GM19351 (cell line): ENCODE measurements around the gene PSRC1.

Experiments used
- ATAC-seq: cut with Tn5 transposase; IDR thresholded peaks from one replicate; pipeline ENCODE4 v1.9.1; 2021; ENCODE audit warnings: mild to moderate bottlenecking, moderate library complexity; ENCODE audit not compliant: unreplicated experiment

Gene PSRC1

DNA sequence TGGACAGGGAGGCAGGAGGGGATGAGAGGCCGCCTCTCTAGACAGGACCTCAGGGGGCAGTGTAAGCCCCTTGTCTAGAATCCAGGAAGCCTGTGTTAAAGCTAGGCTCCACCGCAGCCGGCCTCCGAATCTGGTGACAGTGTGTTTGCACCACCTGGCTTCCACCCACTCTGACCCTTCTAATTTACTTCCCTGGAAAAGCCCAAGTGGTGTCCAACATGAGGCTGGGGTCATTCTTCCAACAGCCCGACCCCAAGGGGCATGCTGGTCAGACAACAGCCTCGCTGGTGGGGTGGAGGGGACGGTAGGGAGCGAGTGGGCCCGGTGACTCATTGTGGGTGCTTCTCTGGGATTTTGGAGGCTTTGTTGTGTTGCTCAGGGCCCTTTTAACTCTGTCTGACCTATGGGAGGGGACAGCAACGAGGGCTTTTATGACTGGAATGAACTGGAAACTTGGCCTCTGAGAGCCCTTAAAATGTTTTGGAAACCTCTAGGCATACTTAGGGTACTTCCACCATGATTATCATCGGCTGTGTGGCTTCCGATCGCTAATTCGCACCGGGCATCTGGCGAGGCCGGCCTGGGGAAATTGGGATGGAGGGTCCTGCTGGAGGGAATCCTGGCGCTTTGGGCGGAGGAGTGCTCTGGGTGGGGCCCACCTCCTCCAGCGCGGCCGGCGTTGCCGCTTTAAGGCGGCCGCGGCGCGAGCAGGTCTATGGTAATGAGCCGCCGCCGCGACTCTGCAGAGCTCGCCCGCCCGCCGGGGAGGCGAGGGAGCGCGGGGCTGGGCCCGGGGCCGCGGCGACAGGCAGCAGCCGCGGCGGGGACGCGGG lies 33.9 kb downstream of the PSRC1 start, which contains the start of gene CELSR2:
TSS of gene CELSR2 (plus strand) at position 743 of the 833 bp plus-strand sequence. CDS start 541 bp downstream, outside the sequence.
- peak; percentile 86 for ATAC-seq

DNA sequence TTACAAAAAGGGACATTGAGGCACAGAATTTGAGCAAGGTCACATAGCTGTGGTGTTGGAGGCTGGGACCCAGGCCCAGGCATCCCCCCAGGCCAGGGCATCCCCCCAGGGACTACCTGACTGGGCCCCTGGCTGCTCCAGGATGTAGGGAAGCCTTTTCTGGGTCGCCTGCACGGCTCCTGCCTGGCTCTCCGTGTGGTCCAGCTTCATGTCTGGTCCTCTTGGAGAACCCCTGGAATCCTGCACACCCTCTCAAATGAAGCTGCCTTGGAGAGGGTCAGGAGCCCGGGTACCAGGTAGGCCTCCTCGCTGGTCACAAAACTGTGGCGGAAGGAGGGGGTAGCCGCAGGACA lies 34.5 kb downstream of the PSRC1 start:
- no peak for ATAC-seq

DNA sequence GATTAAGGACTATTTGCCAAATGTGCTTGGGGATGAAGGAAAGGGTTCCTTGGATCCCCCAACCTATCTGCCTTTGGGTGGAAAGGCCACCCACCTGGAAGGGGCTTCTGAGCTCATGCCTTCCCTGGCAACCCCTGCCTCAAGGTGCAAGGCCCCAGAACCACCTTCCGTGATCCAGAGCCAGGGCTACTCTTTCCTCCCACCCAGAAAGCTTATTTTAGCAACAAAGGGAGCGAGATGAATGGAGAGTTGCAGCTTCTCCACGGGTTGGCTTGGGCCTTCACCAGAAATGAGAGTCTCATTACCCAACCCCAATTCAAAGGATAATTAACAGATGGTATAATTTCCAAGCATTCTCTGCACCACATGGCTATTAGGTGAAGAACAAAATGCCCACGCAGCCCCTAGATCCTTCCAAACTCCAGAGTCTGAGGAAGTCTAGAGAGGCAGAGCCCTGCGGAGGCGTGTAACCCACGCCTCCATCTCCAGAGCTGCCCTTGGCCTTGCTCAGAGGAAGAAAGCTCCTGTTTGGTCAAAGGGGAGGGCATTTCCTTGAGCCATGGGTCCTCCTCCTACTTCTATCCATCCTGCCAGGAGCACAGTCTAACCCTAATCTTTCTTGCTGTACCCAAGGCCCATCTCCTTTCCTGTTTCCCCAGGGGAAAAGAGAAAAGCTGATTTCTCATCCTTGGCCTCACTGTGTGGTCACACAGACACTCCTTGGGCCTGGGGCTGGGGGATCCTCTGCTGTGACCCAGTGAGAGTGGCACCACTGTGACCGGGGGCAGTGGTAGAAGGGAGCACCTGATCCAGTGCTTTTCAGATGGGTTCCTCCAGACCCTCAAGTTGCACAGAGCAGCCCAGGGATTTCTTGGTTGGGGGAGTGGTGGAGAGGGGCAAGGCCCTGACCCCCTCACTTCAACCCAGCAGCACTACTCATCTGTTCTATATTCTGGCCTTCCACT lies 35.3 kb downstream of the PSRC1 start:
- no peak for ATAC-seq

DNA sequence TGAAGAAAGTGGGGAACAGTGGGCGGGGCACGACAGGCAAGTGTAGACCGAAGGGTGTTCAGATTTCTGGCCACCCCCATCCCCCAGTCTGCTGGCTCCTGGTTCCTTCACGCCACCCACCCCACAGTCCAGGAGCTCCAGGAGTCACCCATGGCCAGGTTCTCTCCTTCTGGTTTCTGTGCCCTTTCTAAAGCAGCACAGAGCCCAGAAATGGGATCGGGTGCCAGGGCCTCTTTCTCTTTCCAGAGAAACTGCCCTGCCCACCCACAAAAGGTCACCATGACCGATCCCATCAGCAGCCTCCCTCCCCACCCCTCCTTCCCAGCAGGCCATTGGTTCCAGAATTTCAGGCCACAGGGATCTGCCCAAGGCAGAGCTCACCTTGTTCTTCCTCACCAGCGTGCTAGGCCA lies 36.8 kb downstream of the PSRC1 start:
- no peak for ATAC-seq

DNA sequence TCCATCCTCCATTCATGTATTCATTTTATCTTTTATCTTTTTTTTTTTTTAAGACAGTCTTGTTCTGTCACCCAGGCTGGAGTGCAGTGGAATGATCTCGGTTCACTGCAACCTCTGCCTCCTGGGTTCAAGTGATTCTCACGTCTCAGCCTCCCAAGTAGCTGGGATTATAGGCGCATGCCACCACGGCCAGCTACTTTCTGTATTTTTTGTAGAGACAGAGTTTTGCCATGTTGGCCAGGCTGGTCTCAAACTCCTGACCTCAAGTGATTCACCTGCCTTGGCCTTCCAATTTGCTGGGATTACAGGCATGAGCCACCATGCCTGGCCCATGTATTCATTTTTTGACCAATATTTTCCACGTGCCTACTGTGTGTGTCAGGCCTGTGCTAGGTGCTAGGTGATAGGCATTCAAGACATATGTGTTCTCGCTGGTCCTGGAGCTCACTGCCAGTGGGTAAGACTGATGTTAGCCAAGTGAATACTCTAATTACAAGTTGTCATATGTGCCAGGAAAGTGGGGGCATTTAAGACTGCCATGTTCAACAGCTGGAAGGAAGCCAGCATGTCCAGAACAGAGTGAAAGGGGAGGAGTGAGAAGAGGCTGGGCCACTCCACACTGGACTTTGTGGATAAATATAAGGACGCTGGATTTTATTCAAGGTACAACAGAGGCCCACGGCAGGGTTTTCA lies 38.9 kb downstream of the PSRC1 start:
- ATAC-seq, result no peak

DNA sequence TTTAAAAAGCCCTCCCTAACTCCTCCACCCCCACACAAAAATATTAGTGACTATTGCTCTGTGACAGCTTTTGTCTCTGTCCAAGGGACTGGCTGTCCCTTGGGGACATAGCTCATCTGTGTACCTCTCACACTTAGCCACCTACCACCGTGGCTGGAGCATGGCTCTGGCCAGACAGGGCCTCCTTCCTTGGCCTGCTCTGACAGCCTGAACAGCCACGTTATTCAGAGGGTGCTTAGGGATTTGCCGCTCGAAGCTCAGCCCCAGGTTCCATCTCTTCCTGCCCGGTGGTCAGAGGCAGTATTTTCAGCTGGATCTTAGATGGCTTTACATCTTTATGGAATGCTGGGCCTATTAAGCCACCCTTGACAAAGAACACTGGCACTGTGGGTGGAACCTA lies 39.7 kb downstream of the PSRC1 start:
- ATAC-seq, result no peak

DNA sequence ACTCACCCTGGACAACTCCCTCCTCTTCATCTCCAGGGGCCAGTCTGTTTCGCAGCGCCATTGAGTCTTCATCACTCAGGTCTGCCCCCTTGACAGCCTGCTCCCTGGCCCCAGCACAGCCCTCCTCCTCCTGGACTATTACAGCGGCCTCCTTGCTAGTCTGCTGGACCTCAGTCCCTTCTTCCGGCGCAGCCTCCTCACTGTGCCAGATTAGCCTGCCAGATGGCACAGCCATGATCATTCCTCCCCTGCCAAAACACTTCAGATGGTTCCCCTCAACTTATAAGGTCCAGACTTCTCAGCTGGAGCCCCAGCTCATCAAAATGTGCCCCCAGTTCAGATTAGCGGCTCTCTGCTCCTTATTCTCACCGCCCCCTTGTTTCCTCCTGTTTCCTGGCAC lies 40.6 kb downstream of the PSRC1 start:
- no peak for ATAC-seq

DNA sequence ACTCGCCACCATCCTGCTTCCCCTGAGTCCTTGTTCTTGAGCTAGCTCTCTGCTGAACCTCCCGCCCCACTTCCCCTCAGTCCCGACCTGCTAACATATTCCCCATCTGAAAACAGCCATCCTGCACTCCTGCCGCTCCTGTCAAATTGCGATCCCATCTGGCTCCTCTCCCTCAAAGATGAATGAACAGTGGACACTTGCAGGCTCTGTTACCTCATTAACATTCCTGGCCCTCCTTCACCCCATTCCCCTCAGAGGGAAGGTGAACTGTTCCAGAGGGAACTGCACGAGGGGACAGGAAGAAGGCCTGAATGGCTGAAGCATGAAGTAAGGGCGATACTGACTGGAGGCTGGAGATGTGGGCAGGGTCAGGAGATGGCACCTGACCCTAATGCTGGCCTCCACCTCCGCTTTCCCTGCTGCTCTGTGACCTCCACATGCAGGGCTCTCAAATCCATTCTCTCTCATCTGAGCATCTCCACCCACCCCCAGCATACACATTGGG lies 41.1 kb downstream of the PSRC1 start:
- no peak for ATAC-seq

DNA sequence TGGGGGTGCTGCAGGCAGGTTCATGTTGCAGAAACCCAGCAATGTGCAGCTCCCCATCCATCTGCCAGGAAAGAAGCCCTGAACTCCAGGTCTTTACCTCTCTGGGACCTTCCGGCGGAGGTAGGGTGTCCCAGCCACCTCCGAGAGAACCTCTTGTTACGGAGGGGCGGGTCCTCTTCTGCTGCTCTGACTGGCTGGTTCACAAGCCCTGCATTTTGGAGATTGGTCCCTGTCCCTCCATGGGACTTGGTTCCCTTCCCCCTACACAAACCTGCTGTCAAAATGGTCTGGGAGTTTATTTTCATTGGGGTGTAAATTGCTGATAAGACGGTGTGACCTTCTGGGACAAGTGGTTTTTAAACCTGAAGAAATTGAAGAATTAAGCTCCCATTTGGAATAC lies 41.6 kb downstream of the PSRC1 start:
- ATAC-seq, result no peak

DNA sequence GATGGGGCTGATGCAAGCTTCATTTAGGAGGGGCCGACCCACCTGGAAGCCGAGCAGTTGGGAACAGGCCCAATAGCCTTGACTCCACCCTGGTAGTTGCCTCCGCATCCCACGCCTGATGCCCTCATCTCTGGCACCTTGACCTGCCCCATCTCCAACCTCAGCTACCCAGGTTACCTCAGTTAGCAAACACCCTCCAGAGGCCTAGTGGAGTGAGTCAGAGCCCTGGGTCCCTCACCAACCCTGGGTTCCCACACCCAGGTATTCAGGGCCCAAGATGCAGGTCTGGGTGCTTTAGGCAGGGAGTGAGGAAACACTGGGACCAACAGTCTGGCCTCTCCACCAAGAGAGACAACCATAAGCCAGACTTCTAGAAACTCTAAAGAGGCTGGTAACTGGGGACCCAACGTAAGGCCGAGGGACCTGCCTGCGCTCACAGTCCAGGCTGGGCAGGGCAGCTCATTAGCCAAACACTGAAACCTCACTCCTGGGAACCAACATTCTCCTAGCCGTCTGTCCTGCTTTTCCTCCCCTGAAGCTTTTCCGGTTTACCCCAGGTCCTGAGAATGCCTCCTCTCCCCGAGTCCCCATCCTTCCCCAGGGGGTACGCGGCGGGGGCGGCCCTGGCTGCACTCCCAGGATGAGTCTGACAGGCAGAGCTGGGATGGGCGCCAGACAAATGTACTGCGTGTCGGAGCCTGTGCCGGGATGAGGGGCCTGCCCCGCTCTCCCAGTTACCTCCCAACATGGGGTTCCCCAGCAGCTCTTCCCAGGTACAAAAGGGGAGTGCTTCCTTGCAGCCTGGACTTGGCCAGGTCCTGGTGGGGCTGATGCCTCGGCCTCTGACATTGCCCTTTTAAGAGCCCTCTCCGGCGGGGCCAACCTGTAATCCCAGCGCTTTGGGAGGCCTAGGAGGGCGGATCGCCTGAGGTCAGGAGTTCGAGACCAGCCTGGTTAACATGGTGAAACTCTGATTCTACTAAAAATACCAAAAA lies 42.5 kb downstream of the PSRC1 start:
- no peak for ATAC-seq

DNA sequence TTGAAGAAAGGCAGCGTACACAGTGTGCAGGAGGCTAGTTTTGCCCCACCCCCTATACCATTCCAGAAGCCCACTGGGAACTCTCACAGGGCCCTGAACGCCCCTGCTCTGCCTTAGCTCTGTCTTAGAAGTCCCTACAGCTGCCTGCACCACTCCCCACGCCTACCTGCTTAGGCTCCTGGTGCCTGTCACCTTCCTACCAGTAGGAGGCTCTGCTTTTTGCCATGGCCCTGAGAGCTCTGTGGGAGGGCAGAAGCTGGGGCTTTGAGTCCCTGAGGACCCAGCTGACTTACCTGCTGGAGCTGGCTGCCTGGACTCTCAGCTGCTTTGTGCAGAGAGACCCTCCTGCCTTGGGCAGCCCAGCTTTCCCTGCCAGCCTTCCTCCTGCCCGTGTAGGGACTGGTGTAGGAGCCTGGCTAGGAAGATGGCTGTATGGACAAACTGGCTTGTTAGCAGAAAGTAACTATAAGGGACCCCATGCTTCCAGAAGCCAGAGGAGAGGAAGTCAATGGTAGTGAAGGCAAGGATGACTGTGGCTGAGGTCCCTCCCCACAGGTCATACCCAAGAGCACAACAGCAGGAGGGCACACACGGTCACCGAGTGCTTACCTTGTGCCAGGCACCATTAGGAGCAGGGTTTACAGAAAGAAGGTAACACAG lies 43.4 kb downstream of the PSRC1 start:
- peak; percentile 74 for ATAC-seq

DNA sequence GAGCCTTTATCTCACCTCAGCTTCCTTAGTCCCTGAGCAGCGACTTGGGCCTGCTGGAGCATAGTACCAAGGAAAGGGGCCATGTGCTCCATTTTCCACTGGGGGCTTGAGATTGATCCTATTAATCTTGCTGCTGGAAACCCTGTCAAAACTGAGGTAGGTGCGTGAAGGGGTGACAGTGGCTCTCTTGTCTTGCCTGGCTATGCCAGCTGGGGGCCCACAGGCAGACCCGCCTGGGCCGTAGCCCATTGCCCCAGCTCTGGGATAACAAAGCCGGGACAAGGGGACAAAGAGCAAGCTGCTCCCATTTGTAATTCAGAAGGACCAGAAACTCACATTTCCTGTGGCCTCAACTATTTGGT lies 43.9 kb downstream of the PSRC1 start:
- ATAC-seq, result no peak

DNA sequence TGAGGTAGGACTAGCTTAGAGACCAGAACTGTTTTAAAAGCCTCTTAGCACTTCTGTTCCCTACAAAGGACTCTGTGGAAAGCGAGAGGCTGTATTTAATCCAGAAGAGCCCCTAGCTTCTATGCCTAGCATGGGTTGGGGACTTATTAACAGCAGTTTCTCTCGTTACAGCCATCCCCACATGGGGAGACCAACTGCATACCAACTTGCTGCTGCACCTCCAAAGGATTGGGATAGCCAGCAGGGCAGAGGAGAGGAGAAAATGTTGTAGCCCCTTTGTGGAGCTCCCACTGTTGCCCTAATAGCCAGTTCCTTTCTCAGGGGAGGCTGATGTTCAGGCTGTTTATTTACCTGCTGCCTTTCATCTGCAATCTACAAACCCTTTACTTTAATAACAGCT lies 44.6 kb downstream of the PSRC1 start:
- ATAC-seq, result no peak

DNA sequence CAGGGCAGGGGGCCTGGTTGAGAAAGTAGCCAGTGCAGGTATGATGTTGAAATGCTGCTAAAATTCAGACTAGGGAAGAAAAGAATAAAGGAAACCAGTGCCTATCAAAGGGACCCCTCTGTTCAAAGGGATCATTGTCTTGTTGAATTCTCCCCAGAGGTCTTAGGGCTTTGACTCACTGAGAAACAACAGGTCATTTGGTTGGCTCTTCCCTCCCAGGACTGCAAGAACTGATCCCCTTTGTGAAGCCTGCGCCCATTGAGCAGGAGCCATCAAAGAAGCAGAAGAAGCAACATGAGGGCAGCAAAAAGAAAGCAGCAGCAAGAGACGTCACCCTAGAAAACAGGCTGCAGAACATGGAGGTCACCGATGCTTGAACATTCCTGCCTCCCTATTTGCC lies 45.4 kb downstream of the PSRC1 start:
- no peak for ATAC-seq

DNA sequence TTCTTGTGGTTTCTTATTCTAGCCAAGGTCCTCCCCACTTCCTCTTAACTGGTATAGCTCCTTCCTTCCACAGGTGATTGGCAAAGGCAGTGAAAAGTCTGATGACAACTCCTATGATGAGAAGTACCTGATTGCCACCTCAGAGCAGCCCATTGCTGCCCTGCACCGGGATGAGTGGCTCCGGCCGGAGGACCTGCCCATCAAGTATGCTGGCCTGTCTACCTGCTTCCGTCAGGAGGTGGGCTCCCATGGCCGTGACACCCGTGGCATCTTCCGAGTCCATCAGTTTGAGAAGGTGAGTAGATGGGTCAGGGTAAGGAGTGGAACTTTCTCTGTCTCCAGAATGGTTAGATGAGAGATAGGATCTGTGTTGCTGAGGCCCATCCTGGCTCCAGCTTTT lies 47.8 kb downstream of the PSRC1 start:
- ATAC-seq, result no peak

DNA sequence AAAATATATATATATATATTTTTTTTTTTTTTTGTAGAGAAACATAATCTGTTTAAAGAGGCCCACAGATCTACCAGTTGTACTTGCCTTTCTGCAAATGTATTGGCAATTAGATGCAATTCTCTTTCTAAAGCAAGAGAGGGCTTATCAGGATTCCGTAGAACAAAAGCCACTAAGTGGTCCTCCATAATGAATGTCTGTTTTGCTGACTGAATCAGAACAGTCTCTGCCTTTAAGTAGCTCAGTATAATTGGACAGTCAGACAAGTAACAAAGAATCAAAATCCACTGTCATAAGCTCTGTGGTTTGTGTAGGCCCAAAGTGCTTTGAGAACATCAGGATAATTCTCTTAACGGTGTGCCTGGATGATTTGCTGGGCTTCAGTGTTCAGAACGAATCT lies 51.9 kb downstream of the PSRC1 start:
- ATAC-seq, result no peak
